Upper lobe of right lung (tissue), 1 donor: ENCODE data around the gene HMCES. TPM values are rescaled to one million over a fixed set of nuclear protein-coding genes. Genes with fewer than 3 reads are reported as not detected.

Experiments
- ATAC-seq: fragments of 200-7000 bp; cut with Tn5 transposase; one replicate; pipeline ENCODE4 v1.9.1; 2020; ENCODE audit warnings: mild to moderate bottlenecking, moderate library complexity
- DNase-seq: peaks from one replicate; pipeline ENCODE4 v3.0.0-alpha.2; 2020
- H3K27ac ChIP-seq: fragments of 200-600 bp; one replicate; pipeline ENCODE4 v1.8.0; 2022
- H3K27me3 ChIP-seq: fragments of 200-600 bp; one replicate; pipeline ENCODE4 v1.8.0; 2022; ENCODE audit warnings: mild to moderate bottlenecking
- H3K36me3 ChIP-seq: fragments of 200-600 bp; one replicate; pipeline ENCODE4 v1.8.0; 2022
- H3K4me1 ChIP-seq: fragments of 200-600 bp; one replicate; pipeline ENCODE4 v1.8.0; 2022
- H3K4me3 ChIP-seq: fragments of 200-600 bp; one replicate; pipeline ENCODE4 v1.8.0; 2022; ENCODE audit warnings: mild to moderate bottlenecking
- H3K9me3 ChIP-seq: fragments of 200-600 bp; one replicate; pipeline ENCODE4 v1.8.0; 2022
- intact Hi-C: fragments of 100-400 bp; cut with DNase I; formaldehyde crosslinking; loops from one replicate; pipeline ENCODE4 v1.11.0; 2022
- total RNA-seq: library from RNA; stranded (reverse); fragmentation: NEBNext Ultra II Directional; extraction: Animal tissue kit (Norgen Biotek cat#: 25700); gene quantifications from one replicate; pipeline ENCODE4 v1.2.1, GENCODE V29; 2021
- TF ChIP-seq, protein P1 (sequence below): fragments of 200-600 bp; IDR thresholded peaks from one replicate; pipeline ENCODE4 v1.8.0; 2022; ENCODE audit warnings: antibody characterized with exemption
- donor health status: DM: no; HTN: yes; CAD: no; lungs with severe emphysema.

HMCES gene
- total RNA-seq, 1 donor from 2014 or later, result 34.8 TPM

DNA sequence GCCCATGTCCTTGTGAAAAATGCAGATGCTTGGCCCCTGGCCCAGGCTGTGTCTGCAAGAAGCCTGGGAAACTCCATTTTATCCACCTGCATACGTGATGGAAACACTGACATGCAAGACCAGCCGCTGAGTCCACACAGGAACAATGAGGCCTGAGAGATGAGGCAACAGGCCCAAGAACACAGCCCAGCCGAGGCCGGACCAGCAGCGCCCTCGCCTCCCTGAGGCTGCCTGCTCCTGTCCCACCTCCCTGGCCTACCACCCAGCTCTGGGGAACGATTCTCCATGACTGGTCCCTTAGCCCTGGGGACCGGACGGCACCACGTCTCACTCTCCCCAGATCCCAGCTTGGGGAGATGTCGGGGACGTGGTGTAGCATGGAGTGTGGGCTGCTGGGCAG lies 47.5 kb downstream of the HMCES start:
- DNase-seq (no peak), ATAC-seq (no peak)
- H3K36me3 ChIP-seq, result no peaks in the 10 kb centered on the region
- no peaks in the 10 kb centered on the region for H3K4me1 ChIP-seq
- no peak overlapping the region for H3K27ac ChIP-seq
- TF ChIP-seq, protein P1, sequence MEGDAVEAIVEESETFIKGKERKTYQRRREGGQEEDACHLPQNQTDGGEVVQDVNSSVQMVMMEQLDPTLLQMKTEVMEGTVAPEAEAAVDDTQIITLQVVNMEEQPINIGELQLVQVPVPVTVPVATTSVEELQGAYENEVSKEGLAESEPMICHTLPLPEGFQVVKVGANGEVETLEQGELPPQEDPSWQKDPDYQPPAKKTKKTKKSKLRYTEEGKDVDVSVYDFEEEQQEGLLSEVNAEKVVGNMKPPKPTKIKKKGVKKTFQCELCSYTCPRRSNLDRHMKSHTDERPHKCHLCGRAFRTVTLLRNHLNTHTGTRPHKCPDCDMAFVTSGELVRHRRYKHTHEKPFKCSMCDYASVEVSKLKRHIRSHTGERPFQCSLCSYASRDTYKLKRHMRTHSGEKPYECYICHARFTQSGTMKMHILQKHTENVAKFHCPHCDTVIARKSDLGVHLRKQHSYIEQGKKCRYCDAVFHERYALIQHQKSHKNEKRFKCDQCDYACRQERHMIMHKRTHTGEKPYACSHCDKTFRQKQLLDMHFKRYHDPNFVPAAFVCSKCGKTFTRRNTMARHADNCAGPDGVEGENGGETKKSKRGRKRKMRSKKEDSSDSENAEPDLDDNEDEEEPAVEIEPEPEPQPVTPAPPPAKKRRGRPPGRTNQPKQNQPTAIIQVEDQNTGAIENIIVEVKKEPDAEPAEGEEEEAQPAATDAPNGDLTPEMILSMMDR, result no peak
- no peaks in the 10 kb centered on the region for H3K27me3 ChIP-seq
- H3K4me3 ChIP-seq, result no peak overlapping the region
- H3K9me3 ChIP-seq, result no peaks in the 10 kb centered on the region
- intact Hi-C loops, result no loop called here

DNA sequence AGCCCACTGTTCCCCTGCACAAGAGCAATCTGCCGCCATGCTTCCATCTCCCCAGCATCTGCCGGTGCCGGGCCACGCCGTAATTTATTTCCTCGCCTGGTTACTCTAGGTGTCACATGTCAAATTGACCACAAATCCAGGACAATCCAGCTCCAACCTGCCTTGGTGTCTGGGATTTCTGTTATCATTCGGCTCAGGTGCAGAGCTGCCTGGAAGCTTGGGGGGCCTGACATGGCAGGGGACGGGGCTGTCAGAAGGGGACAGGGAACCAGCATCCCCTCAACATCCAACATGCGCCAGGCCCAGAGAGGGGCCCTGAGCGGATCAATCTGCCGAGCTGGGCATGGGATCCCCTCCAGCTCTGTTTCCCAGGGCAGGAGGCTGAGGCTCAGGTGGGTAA lies 47.9 kb downstream of the HMCES start:
- no peaks in the 10 kb centered on the region for H3K4me1 ChIP-seq
- no peaks in the 10 kb centered on the region for H3K36me3 ChIP-seq
- TF ChIP-seq, protein P1, result no peak
- H3K9me3 ChIP-seq, result no peaks in the 10 kb centered on the region
- intact Hi-C loops, result no loop called here
- no peaks in the 10 kb centered on the region for H3K27me3 ChIP-seq
- no peak overlapping the region for H3K4me3 ChIP-seq
- DNase-seq, result no peak
- H3K27ac ChIP-seq, result no peak overlapping the region
- no peak for ATAC-seq

DNA sequence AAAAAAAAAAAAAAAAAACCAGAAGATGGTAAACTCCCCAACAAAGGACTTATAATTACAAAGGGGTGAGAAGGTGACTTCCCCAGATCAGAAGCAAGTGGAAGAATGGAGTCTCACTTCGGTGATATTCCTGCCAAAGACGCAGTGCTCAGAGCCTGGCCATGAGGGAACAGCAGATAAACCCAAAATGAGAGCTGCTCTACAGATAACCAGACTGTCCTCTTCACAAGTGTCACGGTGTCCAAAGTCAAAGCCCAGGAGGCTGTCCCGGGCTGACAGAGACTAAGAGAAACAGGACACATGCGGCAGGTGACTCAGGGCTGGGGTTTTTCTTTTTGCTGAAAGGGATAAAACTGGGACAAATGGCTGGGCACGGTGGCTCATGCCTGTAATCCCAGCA lies 48.8 kb downstream of the HMCES start:
- H3K27me3 ChIP-seq, result no peaks in the 10 kb centered on the region
- TF ChIP-seq, protein P1, result no peak
- no peaks in the 10 kb centered on the region for H3K4me1 ChIP-seq
- no peak for DNase-seq
- no peak overlapping the region for H3K4me3 ChIP-seq
- no peak overlapping the region for H3K27ac ChIP-seq
- no peaks in the 10 kb centered on the region for H3K36me3 ChIP-seq
- no peaks in the 10 kb centered on the region for H3K9me3 ChIP-seq
- ATAC-seq, result no peak
- intact Hi-C loops, result no loop called here

DNA sequence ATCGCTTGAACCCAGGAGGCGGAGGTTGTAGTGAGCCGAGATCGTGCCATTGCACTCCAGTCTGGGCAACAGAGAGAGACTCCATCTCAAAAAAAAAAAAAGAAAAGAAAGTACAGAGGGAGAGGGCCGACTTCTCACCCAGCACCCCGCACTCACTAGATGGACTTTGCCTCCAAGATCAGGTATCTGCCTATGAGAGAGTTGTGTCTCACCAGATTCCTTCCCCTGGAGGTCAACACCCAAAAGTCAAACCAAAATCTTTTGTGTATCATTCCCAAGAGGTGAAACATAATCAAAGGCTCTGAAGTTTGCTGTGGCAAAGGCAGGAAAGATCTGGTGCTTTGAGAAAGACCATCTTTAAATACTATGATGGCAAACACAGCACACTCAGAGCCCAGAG lies 51.2 kb downstream of the HMCES start:
- DNase-seq (no peak), ATAC-seq (no peak)
- intact Hi-C loops, result no loop called here
- Histone ChIP-seq H3K27ac (no peak overlapping the region), H3K27me3 (no peaks in the 10 kb centered on the region), H3K4me1 (no peaks in the 10 kb centered on the region), H3K36me3 (no peaks in the 10 kb centered on the region), H3K9me3 (no peaks in the 10 kb centered on the region), H3K4me3 (no peak overlapping the region)
- TF ChIP-seq, protein P1, result no peak

DNA sequence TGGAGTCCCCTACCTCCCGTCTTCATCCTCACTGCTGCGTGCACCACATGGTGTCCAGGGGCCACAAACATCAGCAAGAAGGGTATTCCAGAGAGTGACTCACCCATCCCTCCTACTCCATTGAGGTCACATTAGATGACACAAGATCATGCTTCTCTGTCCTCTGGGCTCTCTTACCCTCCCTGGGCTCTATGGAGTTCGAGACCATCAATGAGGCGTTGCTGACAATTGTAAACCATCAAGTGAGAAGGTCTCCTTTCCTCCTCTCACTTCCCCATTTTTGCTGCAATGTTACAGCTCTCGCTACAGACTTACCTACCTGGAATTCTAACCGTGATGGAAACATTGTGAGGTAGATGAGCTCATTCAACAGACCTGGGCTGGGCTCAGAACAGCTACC lies 51.7 kb downstream of the HMCES start:
- no peak for DNase-seq
- Histone ChIP-seq H3K9me3 (no peaks in the 10 kb centered on the region), H3K27ac (no peak overlapping the region), H3K4me3 (no peak overlapping the region), H3K36me3 (no peaks in the 10 kb centered on the region), H3K4me1 (no peaks in the 10 kb centered on the region), H3K27me3 (no peaks in the 10 kb centered on the region)
- intact Hi-C loops, result no loop called here
- ATAC-seq, result no peak
- TF ChIP-seq, protein P1, result no peak

DNA sequence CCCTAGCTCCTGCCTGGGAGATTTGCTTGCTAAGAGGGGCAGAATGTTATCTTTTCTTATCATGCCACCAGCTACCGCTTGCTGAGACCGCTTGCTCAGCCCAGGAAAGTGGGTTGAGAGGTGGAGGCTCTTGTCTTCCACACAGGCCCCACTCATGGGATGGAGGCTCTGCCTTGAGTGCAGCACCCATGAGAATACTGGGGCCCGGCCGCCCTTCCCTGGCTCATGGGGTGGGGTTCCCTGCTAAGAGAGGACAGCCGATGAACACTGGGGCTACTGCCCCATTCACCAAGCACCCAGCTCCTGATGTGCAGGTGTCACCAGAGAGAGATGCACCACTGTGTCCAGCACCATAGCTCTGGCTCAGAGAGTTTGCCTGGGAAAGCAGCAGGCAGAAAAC lies 55.2 kb downstream of the HMCES start:
- ATAC-seq (no peak), DNase-seq (no peak)
- intact Hi-C loops, result no loop called here
- no peak overlapping the region for H3K4me3 ChIP-seq
- H3K4me1 ChIP-seq, result no peaks in the 10 kb centered on the region
- H3K36me3 ChIP-seq, result no peaks in the 10 kb centered on the region
- no peak overlapping the region for H3K27ac ChIP-seq
- H3K9me3 ChIP-seq, result no peaks in the 10 kb centered on the region
- TF ChIP-seq, protein P1, result no peak
- H3K27me3 ChIP-seq, result no peaks in the 10 kb centered on the region
